GM12874 (cell line): ENCODE measurements around the gene FGF10.

Experiments
- TF ChIP-seq, protein P1 (sequence below): IDR thresholded peaks from 2 replicates; pipeline ENCODE4 v1.5.1; 2011; ENCODE audit warnings: low read depth, mild to moderate bottlenecking, control low read depth, low read length, moderate library complexity; ENCODE audit not compliant: insufficient read depth

The FGF10 gene

DNA sequence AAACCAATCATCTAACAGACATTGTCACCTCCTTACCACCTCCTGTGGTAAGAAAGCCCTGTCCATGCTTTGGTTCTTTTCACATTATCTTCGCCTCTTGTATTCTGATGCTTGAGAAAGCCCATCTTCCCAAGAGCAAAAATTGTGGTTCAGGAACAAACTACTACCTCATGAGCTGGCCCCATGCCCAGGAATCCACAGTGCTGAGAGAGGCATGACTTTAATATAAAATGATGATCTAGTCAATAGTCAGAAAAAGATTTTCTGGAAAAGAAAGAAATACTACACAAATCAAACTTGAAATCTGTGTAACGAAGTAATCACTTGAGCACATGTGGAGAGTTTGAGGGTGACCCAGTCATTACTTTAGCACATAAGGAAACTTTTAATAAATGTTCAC lies 94.7 kb downstream of the FGF10 start:
- TF ChIP-seq, protein P1, sequence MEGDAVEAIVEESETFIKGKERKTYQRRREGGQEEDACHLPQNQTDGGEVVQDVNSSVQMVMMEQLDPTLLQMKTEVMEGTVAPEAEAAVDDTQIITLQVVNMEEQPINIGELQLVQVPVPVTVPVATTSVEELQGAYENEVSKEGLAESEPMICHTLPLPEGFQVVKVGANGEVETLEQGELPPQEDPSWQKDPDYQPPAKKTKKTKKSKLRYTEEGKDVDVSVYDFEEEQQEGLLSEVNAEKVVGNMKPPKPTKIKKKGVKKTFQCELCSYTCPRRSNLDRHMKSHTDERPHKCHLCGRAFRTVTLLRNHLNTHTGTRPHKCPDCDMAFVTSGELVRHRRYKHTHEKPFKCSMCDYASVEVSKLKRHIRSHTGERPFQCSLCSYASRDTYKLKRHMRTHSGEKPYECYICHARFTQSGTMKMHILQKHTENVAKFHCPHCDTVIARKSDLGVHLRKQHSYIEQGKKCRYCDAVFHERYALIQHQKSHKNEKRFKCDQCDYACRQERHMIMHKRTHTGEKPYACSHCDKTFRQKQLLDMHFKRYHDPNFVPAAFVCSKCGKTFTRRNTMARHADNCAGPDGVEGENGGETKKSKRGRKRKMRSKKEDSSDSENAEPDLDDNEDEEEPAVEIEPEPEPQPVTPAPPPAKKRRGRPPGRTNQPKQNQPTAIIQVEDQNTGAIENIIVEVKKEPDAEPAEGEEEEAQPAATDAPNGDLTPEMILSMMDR = no peak

DNA sequence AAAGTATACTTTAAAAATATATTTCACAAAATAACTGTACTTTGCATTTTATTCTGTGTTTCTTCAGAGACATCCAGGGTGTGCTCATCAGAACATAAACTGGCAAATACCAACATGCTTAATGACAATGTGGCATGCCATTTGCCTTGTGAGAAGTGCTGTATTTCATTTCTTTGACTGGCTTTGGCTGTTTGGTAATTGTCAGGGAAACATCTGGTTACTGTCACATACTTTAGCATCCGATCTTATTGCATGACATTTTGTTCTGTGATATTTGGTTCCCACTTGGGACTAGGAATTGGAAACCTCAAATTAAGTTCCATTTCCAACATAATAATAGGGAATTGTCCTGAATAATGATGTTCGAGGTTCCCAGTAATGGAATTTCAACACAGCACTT lies 96.5 kb downstream of the FGF10 start:
- TF ChIP-seq, protein P1 = no peak

DNA sequence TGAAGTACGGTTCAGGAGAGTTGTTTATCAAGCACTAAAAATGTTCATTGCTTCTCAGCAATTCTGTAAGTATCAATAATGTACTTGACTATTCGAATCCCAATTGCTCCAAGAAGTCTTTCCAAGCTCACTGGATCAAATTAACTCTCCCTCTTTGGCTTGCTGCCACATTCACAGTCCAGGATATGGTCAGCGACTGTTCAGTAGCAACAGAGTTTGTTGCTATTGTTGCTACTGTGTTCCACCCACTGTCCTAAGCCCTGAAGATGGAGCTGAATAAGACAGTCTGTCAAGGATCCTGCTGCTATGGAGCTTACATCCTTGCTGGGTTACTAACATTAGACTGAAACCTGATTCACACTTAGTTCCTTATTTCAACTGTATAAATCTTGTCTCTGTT lies 110.8 kb downstream of the FGF10 start:
- TF ChIP-seq, protein P1 = no peak

DNA sequence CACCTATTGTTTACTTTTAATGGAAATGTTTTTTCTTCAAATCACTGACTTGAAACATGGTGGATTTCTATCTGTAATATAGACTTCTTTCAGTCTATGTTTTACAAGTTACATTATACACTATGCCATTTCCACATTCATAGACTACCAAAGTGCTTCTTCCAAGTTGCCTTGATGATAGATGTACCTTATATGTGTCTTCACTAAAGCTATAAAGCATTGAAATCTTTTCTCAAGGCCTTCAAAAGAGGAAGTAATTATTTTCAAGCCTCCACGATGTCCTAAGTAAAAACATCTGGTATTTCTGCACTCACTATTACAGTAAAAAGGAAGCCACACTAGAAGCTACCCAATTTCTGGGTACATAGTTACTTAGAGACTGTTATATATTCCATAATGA lies 113.3 kb downstream of the FGF10 start:
- TF ChIP-seq, protein P1 = no peak

DNA sequence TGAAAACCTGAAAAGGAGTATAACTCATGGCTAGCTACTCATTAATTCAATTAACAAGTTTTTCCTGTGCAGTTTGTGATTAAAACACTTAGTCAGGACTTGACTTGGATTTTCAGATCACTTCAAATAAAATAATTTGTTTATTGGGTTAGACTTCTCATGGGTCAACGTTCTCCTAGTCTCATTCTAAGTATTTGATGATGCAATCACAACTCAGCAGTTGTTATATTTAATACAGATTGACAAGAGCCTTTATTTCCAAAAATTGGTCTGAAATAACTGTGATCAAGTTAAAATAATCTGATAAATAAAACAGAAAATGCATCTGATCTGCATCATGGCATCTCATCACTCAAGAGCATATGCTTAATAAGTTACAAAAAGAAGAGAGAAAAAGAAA lies 113.9 kb downstream of the FGF10 start:
- TF ChIP-seq, protein P1 = no peak

DNA sequence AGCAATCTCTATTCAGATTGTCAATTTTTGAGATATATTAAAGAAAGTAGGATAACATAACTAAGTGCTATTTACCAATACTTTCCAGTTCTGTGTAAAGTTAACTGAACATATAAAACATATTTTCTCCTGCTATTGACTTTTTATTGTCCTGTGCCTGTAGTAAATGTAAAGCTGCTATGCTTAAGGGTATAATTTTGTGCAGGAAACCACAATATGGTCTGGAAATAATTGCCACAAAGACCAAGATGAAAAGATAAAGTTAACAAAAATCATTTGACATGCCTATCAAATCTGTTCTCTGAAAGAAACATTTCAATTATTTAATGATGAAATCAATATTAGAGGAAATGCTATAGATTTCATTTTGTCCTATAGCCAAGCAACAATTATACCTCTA lies 121.3 kb downstream of the FGF10 start:
- TF ChIP-seq, protein P1 = no peak

DNA sequence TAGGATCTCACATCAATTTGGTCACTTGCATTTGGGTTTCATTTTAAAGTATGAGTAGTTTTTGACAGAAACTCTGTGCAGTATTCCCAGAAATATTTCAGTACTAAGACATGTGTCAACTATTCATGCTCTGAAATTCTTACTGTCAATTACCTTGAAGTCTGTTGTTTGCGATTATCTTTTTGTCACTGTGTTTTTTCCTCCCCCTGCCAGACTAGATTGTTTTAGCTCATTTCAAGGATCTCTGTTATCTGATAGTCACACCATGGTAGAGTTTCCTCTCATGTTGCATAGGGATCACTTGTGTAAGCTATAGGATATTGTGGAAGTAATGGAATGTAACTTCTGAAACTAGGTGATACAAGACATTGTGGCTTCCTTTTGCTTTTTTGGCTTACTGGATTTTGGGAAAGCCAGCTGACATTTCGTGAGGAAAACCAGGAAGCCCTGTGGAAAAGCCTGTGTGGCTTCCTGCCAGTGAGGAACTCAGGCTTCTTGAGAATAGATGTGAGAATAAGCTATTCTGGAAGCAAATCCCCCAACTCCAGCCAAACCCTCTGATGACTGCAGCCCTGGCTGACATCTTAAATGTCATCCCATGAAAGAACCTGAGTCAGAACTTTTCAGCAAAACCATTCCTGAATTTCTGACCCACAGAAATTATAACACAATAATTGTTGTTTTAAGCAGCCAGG lies 122.2 kb downstream of the FGF10 start:
- TF ChIP-seq, protein P1 = no peak

DNA sequence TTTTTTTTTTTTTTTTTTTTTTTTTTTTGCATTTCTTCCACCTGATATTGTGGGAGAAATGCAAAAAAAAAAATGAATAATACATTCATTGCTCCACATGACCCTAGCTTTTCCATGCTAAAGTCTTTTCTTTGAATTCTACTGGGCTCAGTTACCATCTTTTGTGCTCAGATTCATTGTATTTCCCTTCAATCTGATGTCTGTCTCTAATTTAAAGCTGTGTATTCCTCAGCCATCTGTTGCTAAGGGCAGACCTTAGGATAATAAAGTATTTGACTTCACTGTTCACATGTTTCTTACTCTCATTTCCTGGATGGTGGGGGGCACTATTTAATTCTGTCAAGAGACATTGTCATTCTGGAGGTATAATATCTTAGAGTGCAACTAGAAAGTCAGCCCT lies 123.5 kb downstream of the FGF10 start:
- TF ChIP-seq, protein P1 = no peak
